Testis (tissue), 2 donors: ENCODE measurements around the gene FOXB1.

ENCODE experiments used
- POLR2A ChIP-seq: fragments of 450-650 bp; IDR thresholded peaks from one replicate; pipeline ENCODE4 v1.6.1; 2017; ENCODE audit warnings: antibody characterized with exemption, mild to moderate bottlenecking, moderate library complexity
- TF ChIP-seq, protein P1 (sequence below), 3 experiments: fragments of 450-650 bp in 2 of 3; fragments of 200-600 bp in 1 of 3; sonication (generic) in 1 of 3; IDR thresholded peaks; one replicate each; pipeline ENCODE4 v1.5.1; 2016 to 2019; ENCODE audit warnings: antibody characterized with exemption in 3 of 3, mild to moderate bottlenecking in 2 of 3, moderate library complexity in 1 of 3

DNA sequence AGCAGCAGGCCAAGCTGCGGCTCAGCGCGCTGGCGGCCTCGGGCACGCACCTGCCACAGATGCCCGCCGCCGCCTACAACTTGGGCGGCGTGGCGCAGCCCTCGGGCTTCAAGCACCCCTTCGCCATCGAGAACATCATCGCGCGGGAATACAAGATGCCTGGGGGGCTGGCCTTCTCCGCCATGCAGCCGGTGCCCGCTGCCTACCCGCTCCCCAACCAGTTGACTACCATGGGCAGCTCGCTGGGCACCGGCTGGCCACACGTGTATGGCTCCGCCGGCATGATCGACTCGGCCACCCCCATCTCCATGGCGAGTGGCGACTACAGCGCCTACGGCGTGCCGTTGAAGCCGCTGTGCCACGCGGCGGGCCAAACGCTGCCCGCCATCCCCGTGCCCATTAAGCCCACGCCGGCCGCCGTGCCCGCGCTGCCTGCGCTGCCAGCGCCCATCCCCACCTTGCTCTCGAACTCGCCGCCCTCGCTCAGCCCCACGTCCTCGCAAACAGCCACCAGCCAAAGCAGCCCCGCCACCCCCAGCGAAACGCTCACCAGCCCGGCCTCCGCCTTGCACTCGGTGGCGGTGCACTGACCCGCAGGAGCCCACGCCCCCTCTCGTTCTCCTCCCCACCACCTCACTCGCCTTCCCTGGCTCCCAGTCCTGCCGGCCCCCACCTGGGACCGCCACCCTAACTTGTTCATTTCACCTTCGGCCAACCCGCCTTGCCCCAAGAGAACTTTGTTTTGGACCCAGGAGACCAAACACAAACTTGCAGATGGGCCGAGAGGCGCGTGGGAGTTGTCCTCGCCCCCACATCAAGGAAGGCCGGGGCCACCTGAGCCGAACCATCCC lies 1.5 kb downstream of the FOXB1 start:
- TF ChIP-seq, protein P1, sequence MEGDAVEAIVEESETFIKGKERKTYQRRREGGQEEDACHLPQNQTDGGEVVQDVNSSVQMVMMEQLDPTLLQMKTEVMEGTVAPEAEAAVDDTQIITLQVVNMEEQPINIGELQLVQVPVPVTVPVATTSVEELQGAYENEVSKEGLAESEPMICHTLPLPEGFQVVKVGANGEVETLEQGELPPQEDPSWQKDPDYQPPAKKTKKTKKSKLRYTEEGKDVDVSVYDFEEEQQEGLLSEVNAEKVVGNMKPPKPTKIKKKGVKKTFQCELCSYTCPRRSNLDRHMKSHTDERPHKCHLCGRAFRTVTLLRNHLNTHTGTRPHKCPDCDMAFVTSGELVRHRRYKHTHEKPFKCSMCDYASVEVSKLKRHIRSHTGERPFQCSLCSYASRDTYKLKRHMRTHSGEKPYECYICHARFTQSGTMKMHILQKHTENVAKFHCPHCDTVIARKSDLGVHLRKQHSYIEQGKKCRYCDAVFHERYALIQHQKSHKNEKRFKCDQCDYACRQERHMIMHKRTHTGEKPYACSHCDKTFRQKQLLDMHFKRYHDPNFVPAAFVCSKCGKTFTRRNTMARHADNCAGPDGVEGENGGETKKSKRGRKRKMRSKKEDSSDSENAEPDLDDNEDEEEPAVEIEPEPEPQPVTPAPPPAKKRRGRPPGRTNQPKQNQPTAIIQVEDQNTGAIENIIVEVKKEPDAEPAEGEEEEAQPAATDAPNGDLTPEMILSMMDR (IDR thresholded peaks at IDR 0.05): no peak
- no peak for TF ChIP-seq POLR2A
